Activated CD4-positive, alpha-beta memory T cell treated with anti-CD3 and anti-CD28 coated beads for 36 hours (primary cell): ENCODE measurements around the gene MARCO. TPM values are rescaled to one million over a fixed set of nuclear protein-coding genes. Genes with fewer than 3 reads are reported as not detected.

Experiments
- CTCF ChIA-PET: fragments of 350-600 bp; sonication (Branson Sonifier 250); formaldehyde crosslinking; loops from one replicate; lab custom pipeline; 2021; ENCODE audit warnings: antibody characterized with exemption, inconsistent platforms; lab: Charles Lee
- POLR2A ChIA-PET: fragments of 350-600 bp; sonication (Branson Sonifier 250); formaldehyde crosslinking; loops from one replicate; lab custom pipeline; 2021; ENCODE audit warnings: antibody characterized with exemption; lab: Charles Lee
- DNase-seq: peaks from one replicate; pipeline ENCODE4 v3.0.0-alpha.2; 2020
- H3K27ac Mint-ChIP-seq: one replicate; pipeline ENCODE4 v1.8.0; 2021; ENCODE audit warnings: mixed read lengths
- H3K27me3 Mint-ChIP-seq: one replicate; pipeline ENCODE4 v1.8.0; 2021; ENCODE audit warnings: mixed read lengths
- H3K36me3 Mint-ChIP-seq: one replicate; pipeline ENCODE4 v1.8.0; 2021; ENCODE audit warnings: mixed read lengths
- H3K4me1 Mint-ChIP-seq: one replicate; pipeline ENCODE4 v1.8.0; 2021; ENCODE audit warnings: low read depth, mixed read lengths
- H3K4me3 Mint-ChIP-seq: one replicate; pipeline ENCODE4 v1.8.0; 2021; ENCODE audit warnings: mild to moderate bottlenecking, mixed read lengths
- H3K9me3 Mint-ChIP-seq: one replicate; pipeline ENCODE4 v1.8.0; 2021; ENCODE audit warnings: mixed read lengths
- intact Hi-C: fragments of 100-400 bp; cut with micrococcal nuclease; formaldehyde crosslinking; loops from one replicate; pipeline ENCODE4 v1.15.1; 2023
- total RNA-seq, 2 experiments: library from RNA; stranded (reverse); gene quantifications; one replicate each; pipeline ENCODE4 v1.2.3, GENCODE V29; 2021

The MARCO gene
- total RNA-seq, 2 experiments from 2014 or later = not detected

- H3K27ac Mint-ChIP-seq = no peak overlapping the region
- H3K4me3 Mint-ChIP-seq = no peak overlapping the region
- no peaks in the 10 kb centered on the region for H3K4me1 Mint-ChIP-seq
- no peak for DNase-seq
- H3K36me3 Mint-ChIP-seq = no peaks in the 10 kb centered on the region
- intact Hi-C loops = no loop called here
- ChIA-PET CTCF (no interaction called here), POLR2A (no interaction called here)
- peaks cover 17% of the 10 kb centered on the region for H3K27me3 Mint-ChIP-seq
- no peaks in the 10 kb centered on the region for H3K9me3 Mint-ChIP-seq
Measured at GRCh38 chr2:119013671-119014070, 71.7 kb downstream of the MARCO start.

GRCh38 chr2:119015845-119016244 is 73.9 kb downstream of the MARCO start:
- ChIA-PET POLR2A (no interaction called here), CTCF (no interaction called here)
- Mint-ChIP-seq H3K4me3 (no peak overlapping the region), H3K27me3 (peaks cover 9% of the 10 kb centered on the region), H3K9me3 (no peaks in the 10 kb centered on the region), H3K36me3 (no peaks in the 10 kb centered on the region), H3K4me1 (no peaks in the 10 kb centered on the region), H3K27ac (no peak overlapping the region)
- no peak for DNase-seq
- intact Hi-C loops = no loop called here

GRCh38 chr2:119019521-119019920 is 77.5 kb downstream of the MARCO start:
- intact Hi-C loops = no loop called here
- CTCF ChIA-PET = no interaction called here
- H3K36me3 Mint-ChIP-seq = no peaks in the 10 kb centered on the region
- H3K4me3 Mint-ChIP-seq = no peak overlapping the region
- H3K9me3 Mint-ChIP-seq = no peaks in the 10 kb centered on the region
- no peaks in the 10 kb centered on the region for H3K4me1 Mint-ChIP-seq
- no peak overlapping the region for H3K27ac Mint-ChIP-seq
- no peaks in the 10 kb centered on the region for H3K27me3 Mint-ChIP-seq
- DNase-seq = no peak
- POLR2A ChIA-PET = no interaction called here

- Mint-ChIP-seq H3K9me3 (no peaks in the 10 kb centered on the region), H3K4me1 (no peaks in the 10 kb centered on the region), H3K27ac (no peak overlapping the region), H3K36me3 (no peaks in the 10 kb centered on the region), H3K27me3 (no peaks in the 10 kb centered on the region), H3K4me3 (no peak overlapping the region)
- DNase-seq = no peak
- ChIA-PET POLR2A (no interaction called here), CTCF (interaction anchor here (1.2 kb wide), 1 partner anchor 141 kb away, joined by 3 read pairs; no protein-coding TSS in a partner anchor)
- intact Hi-C loops = no loop called here
Measured at GRCh38 chr2:119022678-119023077, 80.7 kb downstream of the MARCO start.

- CTCF ChIA-PET = no interaction called here
- no peaks in the 10 kb centered on the region for H3K36me3 Mint-ChIP-seq
Measured at GRCh38 chr2:119023534-119023933, 81.5 kb downstream of the MARCO start.

GRCh38 chr2:119024152-119024551 is 82.2 kb downstream of the MARCO start:
- H3K36me3 Mint-ChIP-seq = no peaks in the 10 kb centered on the region
- no peak for DNase-seq
- intact Hi-C loops = no loop called here
- H3K27ac Mint-ChIP-seq = no peak overlapping the region
- H3K9me3 Mint-ChIP-seq = no peaks in the 10 kb centered on the region
- no peak overlapping the region for H3K4me3 Mint-ChIP-seq
- peaks cover 2% of the 10 kb centered on the region for H3K27me3 Mint-ChIP-seq
- CTCF ChIA-PET = no interaction called here
- POLR2A ChIA-PET = no interaction called here
- no peaks in the 10 kb centered on the region for H3K4me1 Mint-ChIP-seq

More at GRCh38 chr2:119023534-119023933, 81.5 kb downstream of the MARCO start:
- no peak for DNase-seq
- Mint-ChIP-seq H3K27me3 (no peaks in the 10 kb centered on the region), H3K9me3 (no peaks in the 10 kb centered on the region), H3K27ac (no peak overlapping the region), H3K4me1 (no peaks in the 10 kb centered on the region), H3K4me3 (no peak overlapping the region)
- intact Hi-C loops = no loop called here
- POLR2A ChIA-PET = no interaction called here

- Mint-ChIP-seq H3K36me3 (no peaks in the 10 kb centered on the region), H3K9me3 (no peaks in the 10 kb centered on the region), H3K27ac (no peak overlapping the region), H3K27me3 (peaks cover 2% of the 10 kb centered on the region), H3K4me1 (no peaks in the 10 kb centered on the region), H3K4me3 (no peak overlapping the region)
- DNase-seq = no peak
- POLR2A ChIA-PET = no interaction called here
- intact Hi-C loops = no loop called here
- CTCF ChIA-PET = no interaction called here
Measured at GRCh38 chr2:119024568-119024967, 82.6 kb downstream of the MARCO start.

- CTCF ChIA-PET = no interaction called here
- no peak for DNase-seq
- H3K36me3 Mint-ChIP-seq = no peaks in the 10 kb centered on the region
- H3K9me3 Mint-ChIP-seq = no peaks in the 10 kb centered on the region
- intact Hi-C loops = no loop called here
- H3K27me3 Mint-ChIP-seq = peaks cover 2% of the 10 kb centered on the region
- POLR2A ChIA-PET = no interaction called here
- H3K27ac Mint-ChIP-seq = no peak overlapping the region
- no peaks in the 10 kb centered on the region for H3K4me1 Mint-ChIP-seq
- H3K4me3 Mint-ChIP-seq = no peak overlapping the region
Measured at GRCh38 chr2:119025013-119025412, 83.0 kb downstream of the MARCO start.

- Mint-ChIP-seq H3K4me3 (no peak overlapping the region), H3K9me3 (no peaks in the 10 kb centered on the region), H3K27ac (no peak overlapping the region), H3K27me3 (peaks cover 2% of the 10 kb centered on the region), H3K4me1 (no peaks in the 10 kb centered on the region), H3K36me3 (no peaks in the 10 kb centered on the region)
- DNase-seq = no peak
- intact Hi-C loops = no loop called here
- CTCF ChIA-PET = interaction anchor here (0.7 to 1.5 kb wide), 2 partner anchors 86 to 143 kb away, joined by 3 to 6 read pairs; no protein-coding TSS in a partner anchor
- POLR2A ChIA-PET = no interaction called here
Measured at GRCh38 chr2:119025762-119026351, 83.9 kb downstream of the MARCO start.

GRCh38 chr2:119026890-119027289 is 84.9 kb downstream of the MARCO start:
- Mint-ChIP-seq H3K4me1 (no peaks in the 10 kb centered on the region), H3K36me3 (no peaks in the 10 kb centered on the region), H3K4me3 (no peak overlapping the region), H3K9me3 (no peaks in the 10 kb centered on the region), H3K27ac (no peak overlapping the region), H3K27me3 (peaks cover 2% of the 10 kb centered on the region)
- intact Hi-C loops = no loop called here
- DNase-seq = no peak
- POLR2A ChIA-PET = no interaction called here
- CTCF ChIA-PET = interaction anchor here (1.5 kb wide), 1 partner anchor 144 kb away, joined by 6 read pairs; no protein-coding TSS in a partner anchor

GRCh38 chr2:119028327-119029174 is 86.6 kb downstream of the MARCO start:
- no peaks in the 10 kb centered on the region for H3K4me1 Mint-ChIP-seq
- intact Hi-C loops = no loop called here
- ChIA-PET CTCF (no interaction called here), POLR2A (no interaction called here)
- no peak overlapping the region for H3K27ac Mint-ChIP-seq
- no peak for DNase-seq
- no peak overlapping the region for H3K4me3 Mint-ChIP-seq
- H3K36me3 Mint-ChIP-seq = no peaks in the 10 kb centered on the region
- peaks cover 2% of the 10 kb centered on the region for H3K27me3 Mint-ChIP-seq
- H3K9me3 Mint-ChIP-seq = no peaks in the 10 kb centered on the region

- H3K4me3 Mint-ChIP-seq = no peak overlapping the region
- CTCF ChIA-PET = no interaction called here
- intact Hi-C loops = no loop called here
Measured at GRCh38 chr2:119029297-119029696, 87.3 kb downstream of the MARCO start.

More at GRCh38 chr2:119029297-119029696, 87.3 kb downstream of the MARCO start:
- H3K27ac Mint-ChIP-seq = no peak overlapping the region
- peaks cover 2% of the 10 kb centered on the region for H3K27me3 Mint-ChIP-seq
- DNase-seq = no peak
- peaks cover 4% of the 10 kb centered on the region for H3K9me3 Mint-ChIP-seq
- POLR2A ChIA-PET = no interaction called here
- no peaks in the 10 kb centered on the region for H3K36me3 Mint-ChIP-seq
- H3K4me1 Mint-ChIP-seq = no peaks in the 10 kb centered on the region
